ENCODE results near the gene SRM. TPM values are rescaled to one million over a fixed set of nuclear protein-coding genes. Genes with fewer than 3 reads are reported as not detected.
A peak's percentile ranks its signal among the peaks of the same experiment; 100 is the strongest.

The SRM gene
- total and polyA plus RNA-seq, 2 of the 13 experiments (the other 11 are each of a cell fraction or from before 2014, with no cell fraction given), result 27.9 to 31.8 TPM

GRCh38 chr1:11046625-11047365 is 13.0 kb downstream of the SRM start, which contains the start of gene MASP2 (continued):
- no peak for TF ChIP-seq ZNF503 (CRISPR knock-in tag; IDR thresholded peaks at IDR 0.05)
- TF ChIP-seq KDM5B (CRISPR knock-in tag; IDR thresholded peaks at IDR 0.05; ENCODE audit: borderline replicate concordance), result peak; percentile 65
- TF ChIP-seq KLF9 (CRISPR knock-in tag; IDR thresholded peaks at IDR 0.05; ENCODE audit: low read depth), result no peak
- no peak for TF ChIP-seq MEF2D (CRISPR knock-in tag; IDR thresholded peaks at IDR 0.05)
- TF ChIP-seq THRA (CRISPR knock-in tag; IDR thresholded peaks at IDR 0.05; ENCODE audit: borderline replicate concordance), result peak; percentile 71; the same call in 1 of the 2 replicates
- TF ChIP-seq KDM5A (IDR thresholded peaks at IDR 0.05; ENCODE audit: borderline replicate concordance, low read length), result no peak
- TF ChIP-seq ZFP90 (CRISPR knock-in tag; IDR thresholded peaks at IDR 0.05; ENCODE audit: borderline replicate concordance), result peak; percentile 77; the same call in 1 of the 2 replicates
- no peak for TF ChIP-seq LCORL (IDR thresholded peaks at IDR 0.05)
- TF ChIP-seq LCORL (CRISPR knock-in tag; IDR thresholded peaks at IDR 0.05), result peak; percentile 72
- TF ChIP-seq TFDP1 (CRISPR knock-in tag; IDR thresholded peaks at IDR 0.05; ENCODE audit: borderline replicate concordance), result no peak
- no peak for TF ChIP-seq ZNF513 (CRISPR knock-in tag; conservative IDR thresholded peaks at IDR 0.05)
- TF ChIP-seq SIX1 (CRISPR knock-in tag; IDR thresholded peaks at IDR 0.05; ENCODE audit: borderline replicate concordance), result no peak
- TF ChIP-seq ARID3A (IDR thresholded peaks at IDR 0.05; ENCODE audit: low read depth, low read length), result no peak
- peak; percentile 63 for TF ChIP-seq YY1 (IDR thresholded peaks at IDR 0.05; ENCODE audit: insufficient read depth, insufficient replicate concordance, low read depth, low read length)
- no peak for TF ChIP-seq NFRKB (IDR thresholded peaks at IDR 0.05)
- no peak for TF ChIP-seq NFAT5 (CRISPR knock-in tag; IDR thresholded peaks at IDR 0.05)
